ENCODE measurements around the gene ESM1.

Gene ESM1

GRCh38 chr5:54981928-54982327, 3.5 kb downstream of the ESM1 start:
- DNase-seq (ENCODE audit: low read depth): no peak

- DNase-seq (ENCODE audit: low read depth): no peak
Measured at GRCh38 chr5:54975701-54976100, 9.7 kb downstream of the ESM1 start.

- no peak for DNase-seq (ENCODE audit: low read depth)
Measured at GRCh38 chr5:54969856-54970828, 15.3 kb downstream of the ESM1 start.

- DNase-seq (ENCODE audit: low read depth): no peak
Measured at GRCh38 chr5:54969242-54969641, 16.2 kb downstream of the ESM1 start.

GRCh38 chr5:54965806-54966205, 19.6 kb downstream of the ESM1 start:
- DNase-seq (ENCODE audit: low read depth): no peak

GRCh38 chr5:54964405-54964804, 21.0 kb downstream of the ESM1 start:
- no peak for DNase-seq (ENCODE audit: low read depth)

GRCh38 chr5:54959673-54960418, 25.5 kb downstream of the ESM1 start:
- no peak for DNase-seq (ENCODE audit: low read depth)

- DNase-seq (ENCODE audit: low read depth): no peak
Measured at GRCh38 chr5:54956922-54957321, 28.5 kb downstream of the ESM1 start.

- no peak for DNase-seq (ENCODE audit: low read depth)
Measured at GRCh38 chr5:54947187-54947586, 38.2 kb downstream of the ESM1 start.

- DNase-seq (ENCODE audit: low read depth): no peak
Measured at GRCh38 chr5:54946306-54946819, 39.0 kb downstream of the ESM1 start.

- peak; percentile 2 for DNase-seq (ENCODE audit: low read depth)
Measured at GRCh38 chr5:54944364-54944763, 41.0 kb downstream of the ESM1 start.

- no peak for DNase-seq (ENCODE audit: low read depth)
Measured at GRCh38 chr5:54942064-54942778, 43.2 kb downstream of the ESM1 start.

- no peak for DNase-seq (ENCODE audit: low read depth)
Measured at GRCh38 chr5:54936201-54936600, 49.2 kb downstream of the ESM1 start.

GRCh38 chr5:54932789-54933188, 52.6 kb downstream of the ESM1 start:
- DNase-seq (ENCODE audit: low read depth): no peak

GRCh38 chr5:54930736-54931135, 54.7 kb downstream of the ESM1 start:
- DNase-seq (ENCODE audit: low read depth): no peak
